Omental fat pad (tissue), 4 donors: ENCODE data around the gene HKDC1. TPM values are rescaled to one million over a fixed set of nuclear protein-coding genes. Genes with fewer than 3 reads are reported as not detected.
"Not testable (repeated sequence)": the region's sequence is repeated elsewhere in the genome, so short reads cannot be mapped to it uniquely, and the experiment has no call there.

Source experiments
- ATAC-seq: fragments of 150-250 bp; one replicate; pipeline ENCODE4 v1.9.1; 2016; ENCODE audit warnings: mild to moderate bottlenecking, moderate library complexity; ENCODE audit not compliant: low FRiP score
- DNase-seq: peaks from one replicate; pipeline ENCODE4 v3.0.0-alpha.2; 2019; ENCODE audit warnings: low spot score
- CTCF ChIP-seq, 3 donors: fragments of 450-650 bp; IDR thresholded peaks; one replicate each; pipeline ENCODE4 v1.5.1; 2016 to 2017; ENCODE audit warnings: antibody characterized with exemption in 3 of 3, mild to moderate bottlenecking in 3 of 3, moderate library complexity in 2 of 3
- total RNA-seq, 4 donors: library from RNA; depleted of rRNA; stranded (reverse); fragments of >200 nt; gene quantifications; one replicate each; pipeline ENCODE4 v1.1.0, GENCODE V29; 2016

Gene HKDC1
- total RNA-seq, 4 donors from 2014 or later = 0.13 to 0.46 TPM; not detected in 2

- no peak for DNase-seq
- TF ChIP-seq CTCF (IDR thresholded peaks at IDR 0.05) = no peak
- no peak for ATAC-seq
Observed at GRCh38 chr10:69275444-69275843, 55.3 kb downstream of the HKDC1 start.

- TF ChIP-seq CTCF (IDR thresholded peaks at IDR 0.05) = no peak
- DNase-seq = no peak
- no peak for ATAC-seq
Observed at GRCh38 chr10:69276503-69276902, 56.4 kb downstream of the HKDC1 start.

GRCh38 chr10:69278446-69278963 is 58.4 kb downstream of the HKDC1 start, which contains the start of gene HK1:
HK1 (plus strand) TSS chr10:69278496.
- DNase-seq (no peak), ATAC-seq (no peak)
- TF ChIP-seq CTCF (IDR thresholded peaks at IDR 0.05) = no peak

GRCh38 chr10:69279110-69279509 is 59.0 kb downstream of the HKDC1 start:
- no peak for ATAC-seq
- DNase-seq = no peak
- TF ChIP-seq CTCF (IDR thresholded peaks at IDR 0.05) = no peak

GRCh38 chr10:69281507-69282413 is 61.6 kb downstream of the HKDC1 start:
- DNase-seq (no peak), ATAC-seq (no peak)
- TF ChIP-seq CTCF (IDR thresholded peaks at IDR 0.05) = no peak

- not testable (repeated sequence) for ATAC-seq, DNase-seq
Observed at GRCh38 chr10:69284402-69284801, 64.3 kb downstream of the HKDC1 start.

GRCh38 chr10:69285699-69286098 is 65.6 kb downstream of the HKDC1 start:
- DNase-seq = no peak
- no peak for TF ChIP-seq CTCF (IDR thresholded peaks at IDR 0.05)
- no peak for ATAC-seq
